Choroid plexus epithelial cell (primary cell): ENCODE results near the gene PSEN1.

Experiments used
- DNase-seq: peaks from one replicate; pipeline ENCODE4 v3.0.0-alpha.2; 2010; ENCODE audit warnings: low read depth
- H3K4me3 ChIP-seq: 2 replicates; pipeline ENCODE4 v1.5.1; 2011; ENCODE audit warnings: low read depth, mild to moderate bottlenecking, control low read depth, low read length, moderate library complexity
- CTCF ChIP-seq: conservative IDR thresholded peaks from 2 replicates; pipeline ENCODE4 v1.5.1; 2011; ENCODE audit warnings: low read depth, mild to moderate bottlenecking, control low read depth, inconsistent platforms, low read length, moderate library complexity

The PSEN1 gene

GRCh38 chr14:73234029-73234428 lies 97.7 kb downstream of the PSEN1 start:
- DNase-seq: no peak
- H3K4me3 ChIP-seq: no peak overlapping the region
- TF ChIP-seq CTCF: no peak

- TF ChIP-seq CTCF: no peak
- no peak overlapping the region for H3K4me3 ChIP-seq
- no peak for DNase-seq
These were observed 98.5 kb downstream of the PSEN1 start for GRCh38 chr14:73234586-73235394.

GRCh38 chr14:73235531-73236155 lies 99.3 kb downstream of the PSEN1 start:
- TF ChIP-seq CTCF: peak; percentile 13
- peak overlapping the region; percentile 1 for H3K4me3 ChIP-seq
- DNase-seq: peak; percentile 81

- no peak for TF ChIP-seq CTCF
- no peak overlapping the region for H3K4me3 ChIP-seq
- DNase-seq: no peak
These were observed 99.8 kb downstream of the PSEN1 start for GRCh38 chr14:73236157-73236556.

GRCh38 chr14:73236752-73237218 lies 100.5 kb downstream of the PSEN1 start:
- H3K4me3 ChIP-seq: peak overlapping the region; percentile 83
- DNase-seq: no peak
- TF ChIP-seq CTCF: no peak

GRCh38 chr14:73237219-73237785 lies 101.0 kb downstream of the PSEN1 start, which contains the start of gene PAPLN:
Gene PAPLN (plus strand): TSS chr14:73237506. CDS start chr14:73239779, 2,273 bp downstream.
- no peak for TF ChIP-seq CTCF
- peak; percentile 48 for DNase-seq
- H3K4me3 ChIP-seq: peak within 1 kb of the TSS; percentile 83
